SK-N-SH treated with all-trans-retinoic acid at 6 μM for 48 hours (cell line): Measurements from ENCODE around the gene CNTRL.

ENCODE experiments used
- ATAC-seq: fragments of 200-7000 bp; cut with Tn5 transposase; 3 replicates; pipeline ENCODE4 v1.9.1; 2020; ENCODE audit warnings: mild to moderate bottlenecking, moderate library complexity
- ARNTL ChIP-seq: fragments of 450-650 bp; formaldehyde crosslinking; IDR thresholded peaks from 2 replicates; pipeline ENCODE4 v1.5.0; 2020; ENCODE audit warnings: low read depth, mild to moderate bottlenecking, moderate library complexity, borderline replicate concordance
- BACH2 ChIP-seq: fragments of 250-450 bp; sonication (Bioruptor Pico); IDR thresholded peaks from 2 replicates; pipeline ENCODE4 v1.9.0; 2021; ENCODE audit warnings: mild to moderate bottlenecking, borderline replicate concordance
- ESRRG ChIP-seq: fragments of 250-450 bp; sonication (Bioruptor Pico); IDR thresholded peaks from 2 replicates; pipeline ENCODE4 v1.6.1; 2021; ENCODE audit warnings: mild to moderate bottlenecking
- GLIS3 ChIP-seq: fragments of 250-450 bp; sonication (Bioruptor Pico); IDR thresholded peaks from 2 replicates; pipeline ENCODE4 v1.5.0; 2020; ENCODE audit warnings: mild to moderate bottlenecking, moderate library complexity
- ISL1 ChIP-seq: fragments of 250-450 bp; sonication (Bioruptor Pico); IDR thresholded peaks from 2 replicates; pipeline ENCODE4 v2.1.2; 2022; ENCODE audit warnings: mild to moderate bottlenecking, moderate library complexity
- OSR1 ChIP-seq: fragments of 250-450 bp; sonication (Bioruptor Pico); IDR thresholded peaks from 2 replicates; pipeline ENCODE4 v1.8.0; 2022; ENCODE audit warnings: moderate library complexity, mild to moderate bottlenecking, inconsistent platforms
- PPARA ChIP-seq: fragments of 250-450 bp; sonication (Bioruptor Pico); IDR thresholded peaks from 2 replicates; pipeline ENCODE4 v1.5.0; 2020; ENCODE audit warnings: mild to moderate bottlenecking, borderline replicate concordance
- RARB ChIP-seq: fragments of 250-450 bp; sonication (Bioruptor Pico); IDR thresholded peaks from 2 replicates; pipeline ENCODE4 v1.8.0; 2021; ENCODE audit warnings: mild to moderate bottlenecking, moderate library complexity
- SNAI2 ChIP-seq: fragments of 250-450 bp; sonication (Bioruptor Pico); IDR thresholded peaks from 2 replicates; pipeline ENCODE4 v1.5.0; 2020; ENCODE audit warnings: mild to moderate bottlenecking, moderate library complexity
- TCF4 ChIP-seq: fragments of 250-450 bp; sonication (Bioruptor Pico); IDR thresholded peaks from 2 replicates; pipeline ENCODE4 v1.8.0; 2021; ENCODE audit warnings: mild to moderate bottlenecking, moderate library complexity, borderline replicate concordance
- TOX ChIP-seq: fragments of 250-450 bp; sonication (Bioruptor Pico); IDR thresholded peaks from 2 replicates; pipeline ENCODE4 v1.8.0; 2021; ENCODE audit warnings: mild to moderate bottlenecking, moderate library complexity, borderline replicate concordance
- ZC3H10 ChIP-seq: fragments of 250-450 bp; sonication (Bioruptor Pico); IDR thresholded peaks from 2 replicates; pipeline ENCODE4 v1.5.1; 2021; ENCODE audit warnings: mild to moderate bottlenecking, moderate library complexity
- ZFP3 ChIP-seq: fragments of 250-450 bp; sonication (Bioruptor Pico); IDR thresholded peaks from 2 replicates; pipeline ENCODE4 v1.5.0; 2020; ENCODE audit warnings: mild to moderate bottlenecking, moderate library complexity
- ZFP30 ChIP-seq: fragments of 450-650 bp; formaldehyde crosslinking; IDR thresholded peaks from 2 replicates; pipeline ENCODE4 v1.5.0; 2022; ENCODE audit warnings: mild to moderate bottlenecking, moderate library complexity
- ZNF565 ChIP-seq: fragments of 450-650 bp; formaldehyde crosslinking; conservative IDR thresholded peaks from 2 replicates; pipeline ENCODE4 v1.5.0; 2020; ENCODE audit warnings: low read depth, mild to moderate bottlenecking, moderate library complexity
- ZNF70 ChIP-seq: fragments of 450-650 bp; formaldehyde crosslinking; IDR thresholded peaks from 2 replicates; pipeline ENCODE4 v1.5.0; 2020; ENCODE audit warnings: mild to moderate bottlenecking, moderate library complexity
- ZNF8 ChIP-seq: fragments of 450-650 bp; formaldehyde crosslinking; IDR thresholded peaks from 2 replicates; pipeline ENCODE4 v1.5.0; 2020; ENCODE audit warnings: mild to moderate bottlenecking, moderate library complexity
- TF ChIP-seq, protein P1 (sequence below): fragments of 250-450 bp; sonication (Bioruptor Pico); IDR thresholded peaks from 2 replicates; pipeline ENCODE4 v1.8.0; 2021; ENCODE audit warnings: low read depth, mild to moderate bottlenecking, moderate library complexity, borderline replicate concordance
- TF ChIP-seq, protein P2 (sequence below): fragments of 250-450 bp; sonication (Bioruptor Pico); IDR thresholded peaks from 2 replicates; pipeline ENCODE4 v1.5.1; 2020; ENCODE audit warnings: low read depth, mild to moderate bottlenecking, moderate library complexity
- TF ChIP-seq, protein P3 (sequence below): fragments of 250-450 bp; sonication (Bioruptor Pico); IDR thresholded peaks from 2 replicates; pipeline ENCODE4 v1.8.0; 2020; ENCODE audit warnings: mild to moderate bottlenecking, moderate library complexity, borderline replicate concordance
- TF ChIP-seq, protein P4 (sequence below): fragments of 250-450 bp; sonication (Bioruptor Pico); IDR thresholded peaks from 2 replicates; pipeline ENCODE4 v1.5.0; 2020; ENCODE audit warnings: mild to moderate bottlenecking, moderate library complexity
- TF ChIP-seq, protein P5 (sequence below): fragments of 250-450 bp; sonication (Bioruptor Pico); IDR thresholded peaks from 2 replicates; pipeline ENCODE4 v1.5.1; 2021; ENCODE audit warnings: mild to moderate bottlenecking, moderate library complexity

CNTRL gene

DNA sequence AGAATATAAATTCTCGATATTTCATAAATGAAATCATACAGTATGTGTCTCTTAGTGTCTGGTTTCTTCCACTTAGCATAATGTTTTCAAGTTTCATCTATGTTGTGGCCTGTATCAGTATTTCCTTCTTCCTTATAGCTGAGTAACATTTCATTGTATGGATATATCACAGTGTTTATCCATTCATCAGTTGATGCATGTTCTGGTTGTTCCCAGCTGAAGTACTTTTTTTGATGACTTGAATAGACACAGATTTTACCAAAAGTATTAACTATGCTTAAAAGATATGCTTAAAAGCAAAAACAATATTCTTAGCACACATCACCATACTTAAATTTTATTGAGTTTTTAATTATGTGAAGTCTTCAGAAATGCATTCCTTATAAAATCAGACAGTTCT is 114.3 kb downstream of the CNTRL start:
- ATAC-seq = no peak
- TF ChIP-seq SNAI2 (CRISPR knock-in tag) (no peak), ZNF565 (CRISPR knock-in tag) (no peak), ZFP3 (CRISPR knock-in tag) (no peak), ZNF8 (CRISPR knock-in tag) (no peak), PPARA (CRISPR knock-in tag) (no peak), ESRRG (CRISPR knock-in tag) (no peak), ISL1 (CRISPR knock-in tag) (no peak), BACH2 (CRISPR knock-in tag) (no peak), GLIS3 (CRISPR knock-in tag) (no peak), ZC3H10 (CRISPR knock-in tag) (no peak), OSR1 (CRISPR knock-in tag) (no peak), ZFP30 (no peak), ZNF70 (CRISPR knock-in tag) (no peak), RARB (no peak)
- TF ChIP-seq, protein P1, sequence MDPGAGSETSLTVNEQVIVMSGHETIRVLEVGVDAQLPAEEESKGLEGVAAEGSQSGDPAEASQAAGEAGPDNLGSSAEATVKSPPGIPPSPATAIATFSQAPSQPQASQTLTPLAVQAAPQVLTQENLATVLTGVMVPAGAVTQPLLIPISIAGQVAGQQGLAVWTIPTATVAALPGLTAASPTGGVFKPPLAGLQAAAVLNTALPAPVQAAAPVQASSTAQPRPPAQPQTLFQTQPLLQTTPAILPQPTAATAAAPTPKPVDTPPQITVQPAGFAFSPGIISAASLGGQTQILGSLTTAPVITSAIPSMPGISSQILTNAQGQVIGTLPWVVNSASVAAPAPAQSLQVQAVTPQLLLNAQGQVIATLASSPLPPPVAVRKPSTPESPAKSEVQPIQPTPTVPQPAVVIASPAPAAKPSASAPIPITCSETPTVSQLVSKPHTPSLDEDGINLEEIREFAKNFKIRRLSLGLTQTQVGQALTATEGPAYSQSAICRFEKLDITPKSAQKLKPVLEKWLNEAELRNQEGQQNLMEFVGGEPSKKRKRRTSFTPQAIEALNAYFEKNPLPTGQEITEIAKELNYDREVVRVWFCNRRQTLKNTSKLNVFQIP (CRISPR knock-in tag) = no peak
- TF ChIP-seq, protein P2, sequence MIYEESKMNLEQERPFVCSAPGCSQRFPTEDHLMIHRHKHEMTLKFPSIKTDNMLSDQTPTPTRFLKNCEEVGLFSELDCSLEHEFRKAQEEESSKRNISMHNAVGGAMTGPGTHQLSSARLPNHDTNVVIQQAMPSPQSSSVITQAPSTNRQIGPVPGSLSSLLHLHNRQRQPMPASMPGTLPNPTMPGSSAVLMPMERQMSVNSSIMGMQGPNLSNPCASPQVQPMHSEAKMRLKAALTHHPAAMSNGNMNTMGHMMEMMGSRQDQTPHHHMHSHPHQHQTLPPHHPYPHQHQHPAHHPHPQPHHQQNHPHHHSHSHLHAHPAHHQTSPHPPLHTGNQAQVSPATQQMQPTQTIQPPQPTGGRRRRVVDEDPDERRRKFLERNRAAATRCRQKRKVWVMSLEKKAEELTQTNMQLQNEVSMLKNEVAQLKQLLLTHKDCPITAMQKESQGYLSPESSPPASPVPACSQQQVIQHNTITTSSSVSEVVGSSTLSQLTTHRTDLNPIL = no peak
- TF ChIP-seq, protein P3, sequence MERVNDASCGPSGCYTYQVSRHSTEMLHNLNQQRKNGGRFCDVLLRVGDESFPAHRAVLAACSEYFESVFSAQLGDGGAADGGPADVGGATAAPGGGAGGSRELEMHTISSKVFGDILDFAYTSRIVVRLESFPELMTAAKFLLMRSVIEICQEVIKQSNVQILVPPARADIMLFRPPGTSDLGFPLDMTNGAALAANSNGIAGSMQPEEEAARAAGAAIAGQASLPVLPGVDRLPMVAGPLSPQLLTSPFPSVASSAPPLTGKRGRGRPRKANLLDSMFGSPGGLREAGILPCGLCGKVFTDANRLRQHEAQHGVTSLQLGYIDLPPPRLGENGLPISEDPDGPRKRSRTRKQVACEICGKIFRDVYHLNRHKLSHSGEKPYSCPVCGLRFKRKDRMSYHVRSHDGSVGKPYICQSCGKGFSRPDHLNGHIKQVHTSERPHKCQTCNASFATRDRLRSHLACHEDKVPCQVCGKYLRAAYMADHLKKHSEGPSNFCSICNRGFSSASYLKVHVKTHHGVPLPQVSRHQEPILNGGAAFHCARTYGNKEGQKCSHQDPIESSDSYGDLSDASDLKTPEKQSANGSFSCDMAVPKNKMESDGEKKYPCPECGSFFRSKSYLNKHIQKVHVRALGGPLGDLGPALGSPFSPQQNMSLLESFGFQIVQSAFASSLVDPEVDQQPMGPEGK (CRISPR knock-in tag) = no peak
- TF ChIP-seq, protein P4, sequence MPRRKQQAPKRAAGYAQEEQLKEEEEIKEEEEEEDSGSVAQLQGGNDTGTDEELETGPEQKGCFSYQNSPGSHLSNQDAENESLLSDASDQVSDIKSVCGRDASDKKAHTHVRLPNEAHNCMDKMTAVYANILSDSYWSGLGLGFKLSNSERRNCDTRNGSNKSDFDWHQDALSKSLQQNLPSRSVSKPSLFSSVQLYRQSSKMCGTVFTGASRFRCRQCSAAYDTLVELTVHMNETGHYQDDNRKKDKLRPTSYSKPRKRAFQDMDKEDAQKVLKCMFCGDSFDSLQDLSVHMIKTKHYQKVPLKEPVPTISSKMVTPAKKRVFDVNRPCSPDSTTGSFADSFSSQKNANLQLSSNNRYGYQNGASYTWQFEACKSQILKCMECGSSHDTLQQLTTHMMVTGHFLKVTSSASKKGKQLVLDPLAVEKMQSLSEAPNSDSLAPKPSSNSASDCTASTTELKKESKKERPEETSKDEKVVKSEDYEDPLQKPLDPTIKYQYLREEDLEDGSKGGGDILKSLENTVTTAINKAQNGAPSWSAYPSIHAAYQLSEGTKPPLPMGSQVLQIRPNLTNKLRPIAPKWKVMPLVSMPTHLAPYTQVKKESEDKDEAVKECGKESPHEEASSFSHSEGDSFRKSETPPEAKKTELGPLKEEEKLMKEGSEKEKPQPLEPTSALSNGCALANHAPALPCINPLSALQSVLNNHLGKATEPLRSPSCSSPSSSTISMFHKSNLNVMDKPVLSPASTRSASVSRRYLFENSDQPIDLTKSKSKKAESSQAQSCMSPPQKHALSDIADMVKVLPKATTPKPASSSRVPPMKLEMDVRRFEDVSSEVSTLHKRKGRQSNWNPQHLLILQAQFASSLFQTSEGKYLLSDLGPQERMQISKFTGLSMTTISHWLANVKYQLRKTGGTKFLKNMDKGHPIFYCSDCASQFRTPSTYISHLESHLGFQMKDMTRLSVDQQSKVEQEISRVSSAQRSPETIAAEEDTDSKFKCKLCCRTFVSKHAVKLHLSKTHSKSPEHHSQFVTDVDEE (CRISPR knock-in tag) = no peak
- TF ChIP-seq, protein P5, sequence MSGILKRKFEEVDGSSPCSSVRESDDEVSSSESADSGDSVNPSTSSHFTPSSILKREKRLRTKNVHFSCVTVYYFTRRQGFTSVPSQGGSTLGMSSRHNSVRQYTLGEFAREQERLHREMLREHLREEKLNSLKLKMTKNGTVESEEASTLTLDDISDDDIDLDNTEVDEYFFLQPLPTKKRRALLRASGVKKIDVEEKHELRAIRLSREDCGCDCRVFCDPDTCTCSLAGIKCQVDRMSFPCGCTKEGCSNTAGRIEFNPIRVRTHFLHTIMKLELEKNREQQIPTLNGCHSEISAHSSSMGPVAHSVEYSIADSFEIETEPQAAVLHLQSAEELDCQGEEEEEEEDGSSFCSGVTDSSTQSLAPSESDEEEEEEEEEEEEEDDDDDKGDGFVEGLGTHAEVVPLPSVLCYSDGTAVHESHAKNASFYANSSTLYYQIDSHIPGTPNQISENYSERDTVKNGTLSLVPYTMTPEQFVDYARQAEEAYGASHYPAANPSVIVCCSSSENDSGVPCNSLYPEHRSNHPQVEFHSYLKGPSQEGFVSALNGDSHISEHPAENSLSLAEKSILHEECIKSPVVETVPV (CRISPR knock-in tag) = no peak
- TF ChIP-seq, all 23 proteins: peak for 0

DNA sequence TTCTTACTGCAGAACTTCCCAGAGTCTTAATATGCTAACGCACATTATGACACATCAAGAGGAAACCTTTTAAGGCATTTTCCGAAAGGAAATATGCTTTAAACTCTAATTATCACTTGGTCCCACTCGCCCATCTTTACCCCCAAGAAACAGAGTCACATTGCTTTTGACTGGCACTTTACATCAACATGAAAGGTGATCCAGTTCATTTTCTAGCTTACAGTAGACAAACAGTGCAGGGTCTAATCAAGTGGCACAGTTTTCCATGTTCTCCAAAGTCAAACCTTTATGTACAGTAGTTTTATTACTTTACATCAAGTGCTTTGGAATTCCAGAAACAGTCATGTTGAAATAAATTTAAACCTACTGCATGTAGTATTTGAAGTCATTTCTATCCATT is 114.9 kb downstream of the CNTRL start:
- no peak for ATAC-seq
- TF ChIP-seq ARNTL (CRISPR knock-in tag) = no peak
- no peak for TF ChIP-seq GLIS3 (CRISPR knock-in tag)
- TF ChIP-seq ZC3H10 (CRISPR knock-in tag) = no peak
- no peak for TF ChIP-seq BACH2 (CRISPR knock-in tag)
- no peak for TF ChIP-seq TCF4 (CRISPR knock-in tag)
- no peak for TF ChIP-seq ZNF565 (CRISPR knock-in tag)
- TF ChIP-seq RARB = no peak
- no peak for TF ChIP-seq TOX (CRISPR knock-in tag)
- TF ChIP-seq ZFP30 = no peak
- no peak for TF ChIP-seq ZFP3 (CRISPR knock-in tag)
- TF ChIP-seq ISL1 (CRISPR knock-in tag) = no peak
- no peak for TF ChIP-seq ZNF8 (CRISPR knock-in tag)
- TF ChIP-seq, protein P5 (CRISPR knock-in tag) = no peak
- TF ChIP-seq, protein P2 = no peak
- TF ChIP-seq ZNF70 (CRISPR knock-in tag) = no peak
- TF ChIP-seq OSR1 (CRISPR knock-in tag) = no peak
- TF ChIP-seq, all 23 proteins: peak for 0
